GM21723 (cell line): Measurements from ENCODE around the gene UBE2D4.

Experiments
- ATAC-seq: cut with Tn5 transposase; IDR thresholded peaks from one replicate; pipeline ENCODE4 v1.9.1; 2021; ENCODE audit warnings: mild to moderate bottlenecking, moderate library complexity; ENCODE audit not compliant: unreplicated experiment

UBE2D4 gene

GRCh38 chr7:43906331-43907010, 19.8 kb upstream of the UBE2D4 start, which contains the start of gene URGCP:
URGCP (minus strand) TSS chr7:43906596; CDS start chr7:43906575, 21 bp downstream.
- peak; percentile 82 for ATAC-seq

DNA sequence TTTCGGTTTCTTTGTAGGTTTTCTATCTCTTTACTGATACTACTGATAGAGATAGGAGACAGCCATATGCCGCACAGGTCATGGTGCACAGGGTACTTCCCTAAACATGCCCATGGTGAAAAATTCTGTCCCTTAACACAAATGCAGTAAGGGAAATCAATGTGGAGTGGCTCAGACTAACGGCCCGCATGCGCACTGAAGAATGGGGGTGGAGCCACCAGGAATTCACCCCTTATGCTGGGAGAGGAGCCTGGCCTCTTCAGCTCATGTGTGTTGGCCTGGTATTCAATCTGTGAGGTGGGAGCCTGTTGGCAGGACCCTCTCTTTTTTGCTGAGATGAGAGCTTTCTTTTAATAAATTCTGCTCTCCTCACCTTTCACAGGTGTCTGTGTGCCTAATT, 11.4 kb upstream of the UBE2D4 start:
- no peak for ATAC-seq

DNA sequence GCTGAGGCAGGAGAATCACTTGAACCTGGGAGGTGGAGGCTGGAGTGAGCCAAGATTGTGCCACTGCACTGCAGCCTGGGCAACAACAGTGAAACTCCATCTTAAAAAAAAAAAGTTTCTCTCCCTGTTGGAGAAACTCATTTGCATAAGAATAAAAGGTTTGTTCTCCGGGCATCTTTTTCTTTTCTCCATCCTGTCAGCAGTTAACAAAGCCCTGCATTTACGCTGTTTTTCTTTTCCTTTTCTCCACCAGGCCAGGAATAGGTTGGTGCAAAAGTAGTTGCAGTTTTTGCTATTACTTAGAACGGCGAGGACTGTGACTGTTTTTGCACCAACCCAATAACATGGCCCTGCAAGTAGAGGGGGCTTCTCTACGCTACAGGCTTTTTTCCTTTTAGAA, 10.3 kb upstream of the UBE2D4 start:
- no peak for ATAC-seq

DNA sequence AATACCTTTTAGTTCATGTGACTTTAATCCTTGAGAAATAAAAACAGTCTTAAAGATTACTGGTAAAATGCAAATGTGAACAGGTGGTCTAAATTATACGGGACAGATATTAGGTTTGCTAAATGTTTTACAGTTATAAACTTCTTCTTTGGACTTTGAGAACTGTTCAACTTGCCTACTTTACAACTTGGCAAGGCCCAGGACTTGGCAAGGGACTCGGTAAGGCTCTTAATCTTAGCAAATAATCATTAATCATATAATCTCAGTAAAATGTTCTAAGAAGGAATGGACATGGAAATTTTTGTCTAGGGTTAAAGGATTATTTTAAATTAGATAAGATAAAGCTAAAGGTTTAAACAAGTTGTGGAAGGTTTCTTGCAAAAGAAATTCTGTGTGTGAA, 4.8 kb upstream of the UBE2D4 start:
- ATAC-seq: no peak

DNA sequence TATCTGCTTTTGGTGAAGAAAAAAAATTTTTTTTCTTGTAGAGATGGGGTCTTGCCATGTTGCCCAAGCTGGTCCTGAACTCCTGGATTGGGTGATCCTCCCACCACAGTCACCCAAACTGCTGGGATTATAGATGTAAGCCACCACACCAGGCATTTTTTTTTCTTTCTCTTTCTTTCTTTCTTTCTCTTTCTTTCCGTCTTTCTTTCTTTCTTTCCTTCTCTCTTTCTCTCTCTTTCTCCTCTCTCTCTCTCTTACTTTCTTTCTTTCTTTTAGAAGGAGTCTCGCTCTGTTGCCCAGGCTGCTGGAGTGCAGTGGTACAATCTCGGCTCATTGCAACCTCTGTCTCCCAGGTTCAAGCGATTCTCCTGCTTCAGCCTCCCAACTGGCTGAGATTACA, 3.5 kb upstream of the UBE2D4 start:
- no peak for ATAC-seq

GRCh38 chr7:43926798-43927123, 525 bp downstream of the UBE2D4 start:
- peak; percentile 32 for ATAC-seq

DNA sequence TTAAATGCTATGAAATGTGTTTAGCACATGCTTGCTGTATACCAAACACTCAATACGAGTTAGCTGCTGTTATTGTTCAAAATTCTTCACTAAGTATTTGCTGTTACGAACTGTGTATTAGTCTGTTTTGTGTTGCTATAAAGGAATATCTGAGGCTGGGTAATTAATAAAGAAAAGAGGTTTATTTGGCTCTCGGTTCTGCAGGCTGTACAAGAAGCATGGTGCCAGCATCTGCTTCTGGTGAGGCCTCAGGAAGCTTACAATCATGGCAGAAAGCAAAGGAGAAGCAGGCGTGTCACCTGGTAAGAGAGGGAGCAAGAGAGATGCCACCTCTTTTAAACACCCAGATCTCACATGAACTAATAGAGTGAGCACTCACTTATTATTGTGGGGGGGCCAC, 1.6 kb downstream of the UBE2D4 start:
- ATAC-seq: no peak

DNA sequence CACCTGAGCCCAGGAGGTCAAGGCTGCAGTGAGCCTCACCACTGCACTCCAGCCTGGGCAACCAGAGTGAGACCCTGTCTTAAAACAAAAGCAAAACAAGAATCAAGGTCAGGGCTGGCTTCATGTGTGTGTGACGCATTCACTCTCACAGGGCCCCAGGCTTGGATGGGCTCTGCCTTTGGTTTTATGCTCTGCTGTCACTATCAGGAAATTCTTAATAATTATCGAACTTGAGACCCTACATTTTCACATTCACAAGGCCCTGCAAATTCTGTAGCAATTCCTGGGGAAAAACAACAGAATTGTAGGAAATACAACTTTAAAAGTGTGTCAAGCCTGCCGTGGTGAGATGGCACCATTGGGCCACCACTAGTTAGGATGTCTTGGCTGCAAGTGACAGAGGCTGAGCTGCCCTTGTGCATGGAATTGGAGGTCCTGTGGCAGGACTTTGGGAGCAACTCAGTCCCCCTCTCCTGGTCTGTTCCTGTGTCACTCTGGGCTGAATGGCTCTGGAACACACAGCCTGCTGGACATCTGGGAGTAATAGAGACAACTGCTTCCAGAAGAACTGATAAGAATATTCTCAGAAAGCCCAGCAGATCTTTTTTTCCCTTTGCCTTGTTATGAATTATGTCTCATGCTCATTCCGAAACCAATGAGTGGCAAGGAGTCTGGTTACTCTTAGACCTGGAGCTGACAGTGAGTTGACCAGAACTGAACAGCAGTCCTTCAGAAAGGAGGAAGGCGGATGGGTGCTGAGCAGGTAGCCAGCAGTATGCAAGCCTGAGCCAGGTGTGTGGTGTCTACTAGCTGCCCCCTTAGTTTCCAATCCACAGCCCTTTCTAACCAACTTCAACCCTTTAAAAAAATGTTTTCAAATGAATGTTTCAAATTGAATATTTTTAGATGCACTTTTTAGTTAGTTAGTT, 3.6 kb downstream of the UBE2D4 start:
- ATAC-seq: no peak

DNA sequence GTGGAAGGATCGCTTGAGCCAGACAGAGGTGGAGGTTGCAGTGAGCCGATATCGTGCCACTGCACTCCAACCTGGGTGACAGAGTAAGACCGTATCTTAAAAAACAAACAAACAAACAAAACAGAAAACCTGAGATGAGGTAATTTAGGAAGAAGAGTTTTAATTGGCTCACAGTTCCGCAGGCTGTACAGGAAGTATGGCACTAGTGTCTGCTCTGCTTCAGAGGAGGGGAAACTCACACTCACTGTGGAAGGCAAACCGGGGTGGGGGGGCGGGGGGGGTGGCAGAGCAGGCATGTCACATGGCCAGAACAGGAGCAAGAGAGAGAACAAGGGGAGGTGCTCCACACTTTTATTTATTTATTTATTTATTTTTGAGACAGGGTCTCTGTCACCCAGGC, 5.1 kb downstream of the UBE2D4 start:
- ATAC-seq: no peak

DNA sequence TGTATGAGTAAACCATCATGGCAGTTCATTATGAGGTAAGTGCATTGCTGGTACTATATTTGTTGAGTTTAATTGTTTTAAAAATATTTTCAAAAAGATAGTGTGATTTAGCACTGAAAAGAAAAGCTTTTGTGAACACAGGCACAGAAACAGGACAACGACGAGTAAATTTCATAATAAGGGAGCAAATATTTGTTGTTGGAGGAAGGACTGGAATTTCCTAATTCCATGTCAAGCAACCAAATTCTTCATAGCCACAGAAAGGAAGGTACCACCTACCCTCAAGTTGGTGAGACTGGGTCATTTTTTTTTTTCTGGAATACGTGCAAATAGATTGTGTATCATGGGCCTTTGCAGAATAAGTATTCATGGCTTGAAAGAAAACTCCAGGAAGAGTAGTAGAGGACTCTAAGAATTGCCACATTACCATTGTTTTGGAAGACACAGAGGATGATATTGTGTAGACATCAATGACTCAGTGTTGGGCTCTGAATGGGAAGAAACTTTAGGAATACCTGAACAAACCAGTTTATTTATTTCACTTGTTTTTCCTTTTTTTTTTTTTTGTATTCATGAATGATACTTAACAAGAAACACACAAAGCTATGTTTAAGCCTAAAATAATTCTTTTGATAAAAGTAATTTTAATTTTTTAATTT, 7.8 kb downstream of the UBE2D4 start:
- ATAC-seq: no peak

DNA sequence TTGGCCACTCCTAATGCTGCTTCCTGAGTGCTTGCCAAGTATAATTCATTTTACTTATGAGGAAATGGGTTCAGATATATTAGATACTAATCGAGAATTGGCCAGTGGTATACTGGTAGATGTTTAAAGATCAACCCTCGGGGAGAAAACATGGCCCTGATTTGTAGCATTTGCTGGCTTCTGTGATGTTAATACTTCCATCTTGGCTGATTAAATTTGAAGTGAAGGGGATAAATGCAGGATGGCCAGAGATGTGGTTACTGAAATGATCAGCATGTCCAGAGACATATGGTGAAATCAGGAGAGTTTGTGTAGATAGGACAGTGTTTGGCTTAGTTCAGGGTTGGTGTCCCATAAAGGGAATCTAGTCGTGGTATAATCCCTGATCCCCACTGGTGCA, 11.2 kb downstream of the UBE2D4 start:
- ATAC-seq: no peak

DNA sequence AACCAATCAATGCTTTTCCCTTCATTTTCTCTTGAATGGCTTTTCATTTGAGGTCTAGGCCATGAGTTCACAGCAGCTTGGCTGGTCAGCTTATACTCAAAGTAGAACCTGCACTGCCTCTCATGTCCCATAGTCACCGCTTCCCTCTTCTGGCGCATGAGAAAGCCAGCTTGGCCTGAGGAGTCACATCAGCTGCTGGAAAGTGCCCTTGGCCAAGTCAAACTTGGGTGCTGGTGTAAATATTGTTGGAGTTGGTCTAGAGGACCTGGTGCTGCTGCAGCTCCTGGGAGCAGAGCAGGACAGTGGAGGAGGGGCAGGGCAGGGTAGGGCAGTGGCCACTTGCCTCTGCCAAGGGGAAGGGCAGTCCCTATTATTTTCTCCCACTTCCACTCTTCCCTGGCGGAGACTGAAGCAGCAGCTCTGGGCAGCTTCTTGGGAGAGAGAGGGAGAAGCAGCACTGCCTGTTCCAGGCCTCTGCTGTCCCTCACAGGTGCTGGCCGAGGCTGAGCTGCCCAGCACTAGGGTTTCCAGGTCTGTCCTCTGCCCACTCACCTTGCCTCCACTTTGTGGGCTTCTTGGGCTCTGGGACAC, 12.8 kb downstream of the UBE2D4 start:
- ATAC-seq: no peak

- no peak for ATAC-seq
Measured at GRCh38 chr7:43942250-43942649, 16.0 kb downstream of the UBE2D4 start.

- ATAC-seq: no peak
Measured at GRCh38 chr7:43942997-43943396, 16.8 kb downstream of the UBE2D4 start.

- ATAC-seq: no peak
Measured at GRCh38 chr7:43943417-43944187, 17.4 kb downstream of the UBE2D4 start.

GRCh38 chr7:43944286-43944685, 18.1 kb downstream of the UBE2D4 start:
- ATAC-seq: no peak

DNA sequence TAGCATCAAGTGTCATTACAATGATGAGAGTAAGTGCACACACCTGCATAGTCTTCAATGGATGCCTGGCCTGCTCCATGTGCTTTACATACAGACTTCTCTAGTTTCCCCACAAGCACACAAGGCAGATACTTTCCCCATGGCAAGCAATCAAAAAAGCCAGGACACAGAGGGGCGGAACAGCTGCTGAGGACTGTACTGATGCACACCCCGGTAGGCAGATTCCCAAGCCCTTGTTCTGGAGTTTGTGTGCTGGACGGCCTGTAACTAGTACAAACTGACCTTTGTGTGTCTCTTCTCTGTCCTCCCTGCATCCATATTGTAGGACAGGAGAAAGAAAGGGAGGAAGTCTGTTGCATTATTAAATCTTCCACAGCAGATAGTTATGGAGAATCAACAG, 25.8 kb downstream of the UBE2D4 start:
- no peak for ATAC-seq

GRCh38 chr7:43953071-43953470, 26.8 kb downstream of the UBE2D4 start:
- ATAC-seq: no peak

GRCh38 chr7:43954524-43955228, 28.4 kb downstream of the UBE2D4 start:
- peak; percentile 80 for ATAC-seq

GRCh38 chr7:43956027-43956426, 29.8 kb downstream of the UBE2D4 start:
- no peak for ATAC-seq
